HCEC 1CT (cell line): ENCODE data around the gene SLX9.
"Not testable (repeated sequence)": the region's sequence is repeated elsewhere in the genome, so short reads cannot be mapped to it uniquely, and the experiment has no call there.

Source experiments
- DNase-seq: peaks from one replicate; pipeline ENCODE4 v3.0.0-alpha.2; 2017

SLX9 gene

GRCh38 chr21:44902268-44903049, 37.4 kb upstream of the SLX9 start:
- DNase-seq = no peak

GRCh38 chr21:44903050-44903685, 36.7 kb upstream of the SLX9 start:
- no peak for DNase-seq

- DNase-seq = no peak
Measured at GRCh38 chr21:44903689-44904088, 36.1 kb upstream of the SLX9 start.

- no peak for DNase-seq
Measured at GRCh38 chr21:44904141-44904923, 35.5 kb upstream of the SLX9 start.

- no peak for DNase-seq
Measured at GRCh38 chr21:44905016-44905727, 34.7 kb upstream of the SLX9 start.

- DNase-seq = no peak
Measured at GRCh38 chr21:44905728-44906090, 34.1 kb upstream of the SLX9 start.

- no peak for DNase-seq
Measured at GRCh38 chr21:44907225-44907965, 32.4 kb upstream of the SLX9 start.

GRCh38 chr21:44907966-44908895, 31.6 kb upstream of the SLX9 start:
- no peak for DNase-seq

GRCh38 chr21:44908908-44909307, 30.9 kb upstream of the SLX9 start:
- no peak for DNase-seq

GRCh38 chr21:44909719-44910118, 30.1 kb upstream of the SLX9 start:
- no peak for DNase-seq

GRCh38 chr21:44910229-44911067, 29.4 kb upstream of the SLX9 start:
- DNase-seq = no peak

- no peak for DNase-seq
Measured at GRCh38 chr21:44911068-44911383, 28.8 kb upstream of the SLX9 start.

- no peak for DNase-seq
Measured at GRCh38 chr21:44911384-44912157, 28.3 kb upstream of the SLX9 start.

- DNase-seq = no peak
Measured at GRCh38 chr21:44912158-44912473, 27.7 kb upstream of the SLX9 start.

- not testable (repeated sequence) for DNase-seq
Measured at GRCh38 chr21:44912506-44913412, 27.1 kb upstream of the SLX9 start.

- DNase-seq = no peak
Measured at GRCh38 chr21:44913425-44914175, 26.2 kb upstream of the SLX9 start.

GRCh38 chr21:44914176-44914874, 25.5 kb upstream of the SLX9 start:
- DNase-seq = no peak
